Nephron (organoid): ENCODE measurements around the gene FUT2.

Source experiments
- H3K27ac Mint-ChIP-seq, 3 experiments: 2 replicates each; pipeline ENCODE4 v1.8.0; 2020; ENCODE audit warnings: mixed read lengths in 3 of 3, mild to moderate bottlenecking in 2 of 3, moderate library complexity in 1 of 3
- H3K27me3 Mint-ChIP-seq: 2 replicates; pipeline ENCODE4 v1.8.0; 2021; ENCODE audit warnings: low read depth, mild to moderate bottlenecking, moderate library complexity, mixed read lengths
- H3K36me3 Mint-ChIP-seq: 2 replicates; pipeline ENCODE4 v1.8.0; 2020; ENCODE audit warnings: low read depth, mixed read lengths
- H3K4me1 Mint-ChIP-seq: 2 replicates; pipeline ENCODE4 v1.8.0; 2020; ENCODE audit warnings: mixed read lengths
- H3K4me3 Mint-ChIP-seq, 3 experiments: 2 replicates each; pipeline ENCODE4 v1.8.0; 2020; ENCODE audit warnings: mild to moderate bottlenecking in 3 of 3, mixed read lengths in 3 of 3, moderate library complexity in 2 of 3
- H3K9me3 Mint-ChIP-seq: 2 replicates; pipeline ENCODE4 v1.8.0; 2020; ENCODE audit warnings: mixed read lengths
- CTCF ChIP-seq, 3 experiments: fragments of 200-600 bp; sonication (generic); IDR thresholded peaks; one replicate each; pipeline ENCODE4 v1.5.0; 2021; ENCODE audit warnings: antibody characterized with exemption in 3 of 3; ENCODE audit not compliant: unreplicated experiment in 3 of 3

Gene FUT2

GRCh38 chr19:48724796-48725753 is 29.3 kb downstream of the FUT2 start:
- Mint-ChIP-seq H3K27ac (peak overlapping the region; percentile 97 to 98 (median 98)), H3K36me3 (peaks cover 5% of the 10 kb centered on the region), H3K9me3 (no peaks in the 10 kb centered on the region), H3K4me1 (peaks cover 23% of the 10 kb centered on the region), H3K27me3 (no peaks in the 10 kb centered on the region), H3K4me3 (peak overlapping the region; percentile 17 to 37 (median 26))
- TF ChIP-seq CTCF (IDR thresholded peaks at IDR 0.05; ENCODE audit: unreplicated experiment in 3 of 3): no peak

- no peak for TF ChIP-seq CTCF (IDR thresholded peaks at IDR 0.05; ENCODE audit: unreplicated experiment in 3 of 3)
- H3K27me3 Mint-ChIP-seq: no peaks in the 10 kb centered on the region
- peak overlapping the region; percentile 16 to 67 (median 65) for H3K27ac Mint-ChIP-seq
- peaks cover 14% of the 10 kb centered on the region for H3K36me3 Mint-ChIP-seq
- H3K4me1 Mint-ChIP-seq: peaks cover 11% of the 10 kb centered on the region
- H3K9me3 Mint-ChIP-seq: peaks cover 3% of the 10 kb centered on the region
- no peak overlapping the region for H3K4me3 Mint-ChIP-seq
Observed at GRCh38 chr19:48726556-48726955, 30.8 kb downstream of the FUT2 start.

DNA sequence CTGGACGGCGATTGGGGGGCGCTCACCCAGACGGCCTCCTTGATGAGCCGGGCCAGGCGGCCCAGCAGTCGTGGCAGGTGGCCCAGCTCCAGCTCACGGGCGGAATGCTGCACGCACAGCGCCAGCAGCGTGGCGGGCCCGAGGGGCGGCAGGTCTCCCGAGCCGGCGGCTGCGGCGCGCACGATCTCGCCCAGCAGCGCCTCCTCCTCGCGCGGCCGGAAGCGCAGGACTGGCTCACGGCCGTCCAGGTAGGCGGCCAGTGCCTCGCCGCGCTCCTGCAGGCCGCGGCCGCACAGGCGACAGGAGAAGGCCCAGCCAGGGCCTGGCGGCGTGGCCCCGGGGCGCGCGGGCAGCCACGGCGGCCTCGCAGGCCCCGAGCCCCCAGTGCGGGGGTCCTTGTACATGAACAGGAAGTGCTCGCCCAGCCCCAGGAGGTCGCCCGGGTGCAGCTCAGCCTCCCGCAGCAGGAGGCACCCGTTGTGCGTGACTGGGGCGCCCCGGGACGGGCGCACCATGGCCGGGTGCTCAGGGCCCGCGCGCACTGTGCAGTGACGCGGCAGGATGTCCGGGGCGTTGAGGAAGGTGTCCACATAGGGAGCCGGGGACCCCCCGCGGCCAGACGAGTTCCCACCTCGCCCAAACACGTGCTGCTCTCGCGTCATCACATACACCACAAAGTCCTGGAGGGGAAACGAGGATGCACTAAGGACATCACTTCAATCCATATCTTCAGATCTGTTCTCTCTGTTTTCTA is 33.3 kb downstream of the FUT2 start:
- H3K27me3 Mint-ChIP-seq: peaks cover 5% of the 10 kb centered on the region
- no peak overlapping the region for H3K4me3 Mint-ChIP-seq
- TF ChIP-seq CTCF (IDR thresholded peaks at IDR 0.05; ENCODE audit: unreplicated experiment in 3 of 3): no peak
- H3K4me1 Mint-ChIP-seq: peaks cover 11% of the 10 kb centered on the region
- H3K36me3 Mint-ChIP-seq: peaks cover 17% of the 10 kb centered on the region
- no peak overlapping the region for H3K27ac Mint-ChIP-seq
- peaks cover 3% of the 10 kb centered on the region for H3K9me3 Mint-ChIP-seq

DNA sequence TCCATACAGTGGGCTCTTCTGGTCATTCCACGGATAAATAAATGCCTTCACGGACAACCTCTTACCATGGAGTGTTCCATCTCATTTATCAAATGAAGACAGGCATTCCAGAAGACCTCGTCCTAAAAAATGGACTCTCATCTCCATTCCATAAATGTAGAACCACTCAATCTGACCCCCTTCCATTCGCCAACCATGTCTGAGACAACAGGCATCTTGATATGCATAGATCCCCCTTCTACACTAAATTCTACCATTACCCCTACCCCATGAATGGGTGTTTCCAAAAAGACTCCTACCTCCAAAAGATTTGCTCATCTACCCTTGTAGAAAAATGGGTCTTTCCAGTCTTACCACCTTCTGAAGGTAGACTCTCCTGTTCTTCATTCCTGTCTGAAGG is 35.7 kb downstream of the FUT2 start:
- Mint-ChIP-seq H3K4me1 (peaks cover 5% of the 10 kb centered on the region), H3K27me3 (peaks cover 9% of the 10 kb centered on the region), H3K4me3 (no peak overlapping the region), H3K36me3 (peaks cover 18% of the 10 kb centered on the region), H3K27ac (no peak overlapping the region), H3K9me3 (peaks cover 6% of the 10 kb centered on the region)
- no peak for TF ChIP-seq CTCF (IDR thresholded peaks at IDR 0.05; ENCODE audit: unreplicated experiment in 3 of 3)

DNA sequence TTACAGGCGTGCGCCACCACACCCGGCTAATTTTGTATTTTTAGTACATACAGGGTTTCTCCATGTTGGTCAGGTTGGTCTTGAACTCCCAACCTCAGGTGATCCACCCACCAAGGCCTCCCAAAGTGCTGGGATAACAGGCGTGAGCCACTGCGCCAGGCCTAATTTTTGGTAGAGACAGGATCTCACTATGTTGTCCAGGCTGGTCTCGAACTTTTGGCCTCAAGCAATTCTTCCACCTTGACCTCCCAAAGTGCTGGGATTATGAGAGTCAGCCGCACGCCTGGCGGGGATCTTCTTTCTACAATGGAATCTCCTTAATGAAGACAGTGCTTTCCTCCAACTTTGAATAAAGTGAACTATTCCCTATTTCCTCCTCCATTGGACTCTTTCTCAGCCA is 38.9 kb downstream of the FUT2 start:
- peak overlapping the region; percentile 73 to 80 (median 78) for H3K4me3 Mint-ChIP-seq
- TF ChIP-seq CTCF (IDR thresholded peaks at IDR 0.05; ENCODE audit: unreplicated experiment in 3 of 3): no peak
- peaks cover 13% of the 10 kb centered on the region for H3K27me3 Mint-ChIP-seq
- peak overlapping the region; percentile 15 to 78 (median 65) for H3K27ac Mint-ChIP-seq
- peaks cover 16% of the 10 kb centered on the region for H3K36me3 Mint-ChIP-seq
- H3K4me1 Mint-ChIP-seq: peaks cover 17% of the 10 kb centered on the region
- peaks cover 6% of the 10 kb centered on the region for H3K9me3 Mint-ChIP-seq
